Sigmoid colon (tissue), 7 donors: ENCODE results near the gene AKT1S1. TPM values are rescaled to one million over a fixed set of nuclear protein-coding genes. Genes with fewer than 3 reads are reported as not detected.
A peak's percentile ranks its signal among the peaks of the same experiment; 100 is the strongest.

ENCODE experiments used
- DNase-seq: peaks from one replicate; pipeline ENCODE4 v3.0.0-alpha.2; 2019
- H3K27ac ChIP-seq, 4 donors: fragments of 200-600 bp; sonication (generic); one replicate each; pipeline ENCODE4 v1.5.1; 2016 to 2019; ENCODE audit warnings: mild to moderate bottlenecking in 1 of 4
- H3K27me3 ChIP-seq, 3 donors: fragments of 200-600 bp; sonication (generic); one replicate each; pipeline ENCODE4 v1.5.1; 2019; ENCODE audit warnings: mild to moderate bottlenecking in 1 of 3
- H3K36me3 ChIP-seq, 4 donors: fragments of 200-600 bp; sonication (generic); one replicate each; pipeline ENCODE4 v1.5.1; 2016 to 2019
- H3K4me1 ChIP-seq, 4 donors: fragments of 200-600 bp; sonication (generic); one replicate each; pipeline ENCODE4 v1.5.1; 2017 to 2019
- H3K4me3 ChIP-seq, 4 donors: fragments of 200-600 bp; sonication (generic); one replicate each; pipeline ENCODE4 v1.5.1; 2017 to 2019; ENCODE audit warnings: mild to moderate bottlenecking in 2 of 4, moderate library complexity in 1 of 4
- H3K9me3 ChIP-seq, 4 donors: fragments of 200-600 bp in 3 of 4; sonication (generic) in 3 of 4; one replicate each; pipeline versions ENCODE4 v1.5.1 to v1.6.1; 2013 to 2019
- CTCF ChIP-seq, 4 experiments: fragments of 450-650 bp in 3 of 4; fragments of 200-600 bp in 1 of 4; IDR thresholded peaks; one replicate each; pipeline ENCODE4 v1.5.1; 2016 to 2019; ENCODE audit warnings: antibody characterized with exemption in 4 of 4, mild to moderate bottlenecking in 3 of 4, moderate library complexity in 2 of 4
- EP300 ChIP-seq, 4 donors: sonication (generic); formaldehyde crosslinking; IDR thresholded peaks; one replicate each; pipeline ENCODE4 v1.6.1; 2017; ENCODE audit warnings: antibody characterized with exemption in 4 of 4
- POLR2A ChIP-seq, 2 donors: fragments of 450-650 bp; IDR thresholded peaks; one replicate each; pipeline ENCODE4 v1.6.1; 2016; ENCODE audit warnings: antibody characterized with exemption in 2 of 2, mild to moderate bottlenecking in 2 of 2, moderate library complexity in 2 of 2
- POLR2AphosphoS5 ChIP-seq, 4 donors: sonication (generic); formaldehyde crosslinking; IDR thresholded peaks; one replicate each; pipeline ENCODE4 v1.6.1; 2017; ENCODE audit warnings: antibody characterized with exemption in 4 of 4
- WGBS, 2 donors: extraction: QIAGEN DNeasy Blood & Tissue Kit; methylation state at CpG; one replicate each; pipeline ENCODE4 v1.1.7; 2013; 5-methylcytosine and 5-hydroxymethylcytosine counted together
- intact Hi-C: fragments of 100-400 bp; cut with DNase I; formaldehyde crosslinking; loops from one replicate; pipeline ENCODE4 v1.15.1; 2023
- polyA plus RNA-seq, 3 donors: library from polyadenylated mRNA; stranded (reverse); fragments of 200-250 nt; gene quantifications; one replicate each; pipeline ENCODE4 v1.2.3, GENCODE V29; 2013
- total RNA-seq, 4 donors: library from RNA; depleted of rRNA; stranded (reverse); fragments of >200 nt; gene quantifications; one replicate each; pipeline ENCODE4 v1.1.0, GENCODE V29; 2016
- donor health status: healthy with polysubstance abuse.
- donor health status: Bipolar disorder and iron deficiency.
- donor health status: healthy.

Gene AKT1S1
- total and polyA plus RNA-seq, 7 donors, result 13.6 to 55.9 (median 16.1) TPM

GRCh38 chr19:49871349-49871985, 5.7 kb downstream of the AKT1S1 start:
- H3K36me3 ChIP-seq, result peaks cover 0 to 24% (median 5%) of the 10 kb centered on the region in 4 donors
- TF ChIP-seq EP300 (IDR thresholded peaks at IDR 0.05) (no peak), CTCF (IDR thresholded peaks at IDR 0.05) (no peak), POLR2AphosphoS5 (IDR thresholded peaks at IDR 0.05) (no peak), POLR2A (IDR thresholded peaks at IDR 0.05) (no peak)
- H3K9me3 ChIP-seq, result no peaks in the 10 kb centered on the region
- intact Hi-C loops, result no loop called here
- no peak overlapping the region for H3K4me3 ChIP-seq
- H3K4me1 ChIP-seq, result peaks cover 0 to 49% (median 47%) of the 10 kb centered on the region in 4 donors
- WGBS, 2 donors, result 92 to 94% methylated on average over 17 of the region's 17 CpGs
- H3K27me3 ChIP-seq, result no peaks in the 10 kb centered on the region
- peak overlapping the region in 1 of 4 donors; percentile 96 for H3K27ac ChIP-seq
- DNase-seq, result no peak

DNA sequence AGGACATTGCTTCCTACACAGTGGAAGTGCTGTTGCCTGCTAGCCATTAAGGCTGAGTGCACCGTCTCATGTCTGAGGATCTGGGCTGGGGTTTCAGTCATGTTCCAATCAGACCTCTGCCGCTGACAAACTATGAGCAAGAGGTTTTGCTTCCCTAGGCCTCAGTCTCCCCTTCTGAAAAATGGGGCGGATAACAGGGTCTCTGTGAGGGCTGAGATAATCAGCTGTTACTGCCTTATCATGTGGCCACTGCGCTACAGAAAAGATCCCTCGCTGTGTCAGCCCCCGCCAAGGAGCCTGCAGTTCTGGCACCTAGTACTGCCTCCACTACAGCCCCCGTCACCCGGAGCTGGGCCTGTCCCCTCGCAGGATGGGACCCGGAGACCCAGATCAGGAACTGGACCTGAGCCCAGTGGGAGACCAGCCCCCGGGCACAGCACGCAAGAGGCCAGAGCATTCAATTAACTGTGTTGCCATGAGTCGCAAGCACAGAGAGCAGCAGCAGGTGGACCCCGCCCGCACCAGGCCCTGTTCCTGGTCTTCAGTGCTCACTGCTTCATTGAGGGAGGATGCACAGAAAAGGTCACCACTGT, 6.8 kb downstream of the AKT1S1 start:
- H3K4me1 ChIP-seq, result peaks cover 0 to 54% (median 52%) of the 10 kb centered on the region in 4 donors
- peak; percentile 70 for DNase-seq
- no peaks in the 10 kb centered on the region for H3K9me3 ChIP-seq
- peak overlapping the region; percentile 91 to 96 (median 92) for H3K27ac ChIP-seq
- no peaks in the 10 kb centered on the region for H3K27me3 ChIP-seq
- intact Hi-C loops, result no loop called here
- H3K36me3 ChIP-seq, result peaks cover 0 to 24% (median 5%) of the 10 kb centered on the region in 4 donors
- peak overlapping the region in 3 of 4 donors; percentile 55 to 64 (median 56) for H3K4me3 ChIP-seq
- WGBS, 2 donors, result 73 to 83% methylated on average over 15 of the region's 15 CpGs
- TF ChIP-seq POLR2AphosphoS5 (IDR thresholded peaks at IDR 0.05) (no peak), CTCF (IDR thresholded peaks at IDR 0.05) (no peak), POLR2A (IDR thresholded peaks at IDR 0.05) (no peak), EP300 (IDR thresholded peaks at IDR 0.05) (no peak)

DNA sequence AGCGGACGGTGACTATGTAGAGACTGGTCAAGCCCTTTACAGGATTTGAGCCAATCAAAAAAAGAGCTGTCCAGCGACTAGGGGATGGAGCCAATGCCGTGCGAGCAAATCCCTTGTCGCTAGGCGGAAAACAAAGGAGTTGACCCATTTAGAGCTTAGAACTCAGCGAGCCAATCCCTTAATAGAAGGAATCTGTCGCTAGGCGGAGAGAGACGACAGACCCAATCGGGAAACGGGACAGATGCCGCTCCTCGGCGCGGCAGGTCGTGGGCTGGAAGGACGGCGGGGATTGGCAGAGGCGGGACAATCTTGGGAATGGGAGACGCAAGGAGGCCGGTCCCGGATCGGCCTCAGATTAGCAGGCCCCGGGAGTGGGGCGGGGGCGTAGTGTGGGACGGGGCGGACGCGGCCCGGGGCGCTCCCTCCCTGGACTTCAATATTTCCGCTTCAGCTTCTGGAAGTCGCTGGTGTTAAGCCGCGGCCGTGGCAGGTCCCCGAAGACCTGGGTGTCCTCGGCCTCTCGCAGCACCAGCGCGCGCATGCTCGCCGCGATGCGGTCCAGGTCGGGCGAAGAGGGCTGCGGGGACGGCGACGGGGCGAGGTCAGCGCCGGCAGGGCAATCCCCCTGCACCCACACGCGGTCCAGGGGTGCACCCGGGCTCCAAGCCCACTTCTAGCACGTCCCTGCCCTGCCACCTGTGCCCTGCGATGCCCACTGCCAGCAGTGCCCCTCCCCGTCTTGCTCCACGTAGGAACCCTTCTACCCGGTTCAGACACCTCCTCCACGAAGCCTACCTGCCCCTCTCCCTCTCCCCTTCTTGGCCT, 7.5 kb downstream of the AKT1S1 start:
- peak overlapping the region; percentile 42 to 64 (median 56) for H3K4me3 ChIP-seq
- peak; percentile 84 to 87 (median 86) for TF ChIP-seq POLR2AphosphoS5 (IDR thresholded peaks at IDR 0.05)
- no peak for TF ChIP-seq CTCF (IDR thresholded peaks at IDR 0.05)
- TF ChIP-seq POLR2A (IDR thresholded peaks at IDR 0.05), result peak; percentile 64 to 78
- TF ChIP-seq EP300 (IDR thresholded peaks at IDR 0.05), result no peak

DNA sequence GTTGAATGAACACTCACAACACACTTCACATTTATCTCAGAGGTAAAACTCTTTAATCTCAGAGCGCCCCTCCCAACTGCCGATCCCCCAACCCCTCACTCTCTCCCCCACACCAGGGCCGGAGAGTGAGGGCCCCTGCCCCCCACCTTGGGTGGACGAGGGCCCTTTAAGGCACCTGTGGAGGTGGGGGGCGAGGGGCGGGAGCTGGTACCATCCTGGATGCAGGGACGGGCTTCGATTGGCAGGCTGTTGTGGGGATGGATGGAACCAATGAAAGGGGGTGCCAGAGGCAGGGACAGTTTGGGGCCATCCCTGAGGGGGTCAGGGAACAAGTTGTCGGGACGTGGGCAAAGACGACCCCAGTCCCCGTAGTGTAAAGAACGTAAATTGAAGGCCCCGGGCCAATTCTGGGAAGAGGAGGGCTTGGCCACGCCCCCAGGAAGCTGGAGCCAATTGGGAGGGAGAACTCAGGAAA, 8.1 kb downstream of the AKT1S1 start:
- intact Hi-C loops, result no loop called here
- Histone ChIP-seq H3K4me3 (peak overlapping the region; percentile 8 to 64 (median 34)), H3K27me3 (no peaks in the 10 kb centered on the region), H3K9me3 (no peaks in the 10 kb centered on the region), H3K27ac (peak overlapping the region; percentile 90 to 96 (median 92)), H3K4me1 (peaks cover 0 to 53% (median 49%) of the 10 kb centered on the region in 4 donors), H3K36me3 (peaks cover 0 to 27% (median 5%) of the 10 kb centered on the region in 4 donors)
- DNase-seq, result no peak
- TF ChIP-seq POLR2AphosphoS5 (IDR thresholded peaks at IDR 0.05) (peak in 3 of 4 donors; percentile 19 to 40 (median 37)), POLR2A (IDR thresholded peaks at IDR 0.05) (no peak), EP300 (IDR thresholded peaks at IDR 0.05) (no peak)
- WGBS, 2 donors, result 1 to 4% methylated on average over 15 of the region's 15 CpGs

More for the DNA sequence above, 7.5 kb downstream of the AKT1S1 start:
- intact Hi-C loops, result no loop called here
- Histone ChIP-seq H3K9me3 (no peaks in the 10 kb centered on the region), H3K27ac (peak overlapping the region; percentile 91 to 96 (median 92)), H3K36me3 (peaks cover 0 to 24% (median 5%) of the 10 kb centered on the region in 4 donors), H3K27me3 (no peaks in the 10 kb centered on the region), H3K4me1 (peaks cover 0 to 54% (median 51%) of the 10 kb centered on the region in 4 donors)
- WGBS, 2 donors, result 1% methylated on average over 67 of the region's 67 CpGs
- DNase-seq, result peak; percentile 98
